Gastroesophageal sphincter (tissue), 3 donors: ENCODE data around the gene SORCS1.

ENCODE experiments used
- EP300 ChIP-seq: sonication (generic); formaldehyde crosslinking; IDR thresholded peaks from one replicate; pipeline ENCODE4 v1.6.1; 2017; ENCODE audit warnings: antibody characterized with exemption, mild to moderate bottlenecking
- POLR2A ChIP-seq, 2 donors: fragments of 450-650 bp; IDR thresholded peaks; one replicate each; pipeline ENCODE4 v1.6.1; 2017; ENCODE audit warnings: antibody characterized with exemption in 2 of 2, mild to moderate bottlenecking in 2 of 2, moderate library complexity in 1 of 2
- POLR2AphosphoS5 ChIP-seq: sonication (generic); formaldehyde crosslinking; IDR thresholded peaks from one replicate; pipeline ENCODE4 v1.6.1; 2017; ENCODE audit warnings: antibody characterized with exemption
- TF ChIP-seq, protein P1 (sequence below), 4 experiments: fragments of 200-600 bp in 2 of 4; fragments of 450-650 bp in 2 of 4; sonication (generic) in 1 of 4; IDR thresholded peaks; one replicate each; pipeline ENCODE4 v1.5.1; 2017 to 2019; ENCODE audit warnings: antibody characterized with exemption in 4 of 4, mild to moderate bottlenecking in 2 of 4, moderate library complexity in 2 of 4

DNA sequence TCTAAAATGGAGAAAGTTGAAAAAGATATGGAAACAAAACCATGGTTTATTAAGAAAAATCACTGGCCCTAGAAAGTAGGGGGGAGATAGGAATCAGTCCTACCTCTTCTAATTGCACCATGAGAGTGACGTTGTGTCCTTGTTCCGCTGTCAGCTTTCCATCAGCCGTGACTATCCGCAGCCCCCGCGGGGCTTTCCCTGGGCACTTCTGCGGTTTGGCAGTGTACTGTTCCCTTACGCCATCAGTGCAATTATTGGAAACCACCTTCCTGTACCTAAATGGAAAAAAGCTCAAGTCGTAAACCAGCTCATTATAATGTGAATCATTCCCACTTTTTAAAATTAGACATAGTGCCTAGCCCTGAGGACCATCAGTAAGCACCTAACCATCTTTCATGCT lies 512.2 kb downstream of the SORCS1 start:
- TF ChIP-seq, protein P1, sequence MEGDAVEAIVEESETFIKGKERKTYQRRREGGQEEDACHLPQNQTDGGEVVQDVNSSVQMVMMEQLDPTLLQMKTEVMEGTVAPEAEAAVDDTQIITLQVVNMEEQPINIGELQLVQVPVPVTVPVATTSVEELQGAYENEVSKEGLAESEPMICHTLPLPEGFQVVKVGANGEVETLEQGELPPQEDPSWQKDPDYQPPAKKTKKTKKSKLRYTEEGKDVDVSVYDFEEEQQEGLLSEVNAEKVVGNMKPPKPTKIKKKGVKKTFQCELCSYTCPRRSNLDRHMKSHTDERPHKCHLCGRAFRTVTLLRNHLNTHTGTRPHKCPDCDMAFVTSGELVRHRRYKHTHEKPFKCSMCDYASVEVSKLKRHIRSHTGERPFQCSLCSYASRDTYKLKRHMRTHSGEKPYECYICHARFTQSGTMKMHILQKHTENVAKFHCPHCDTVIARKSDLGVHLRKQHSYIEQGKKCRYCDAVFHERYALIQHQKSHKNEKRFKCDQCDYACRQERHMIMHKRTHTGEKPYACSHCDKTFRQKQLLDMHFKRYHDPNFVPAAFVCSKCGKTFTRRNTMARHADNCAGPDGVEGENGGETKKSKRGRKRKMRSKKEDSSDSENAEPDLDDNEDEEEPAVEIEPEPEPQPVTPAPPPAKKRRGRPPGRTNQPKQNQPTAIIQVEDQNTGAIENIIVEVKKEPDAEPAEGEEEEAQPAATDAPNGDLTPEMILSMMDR (IDR thresholded peaks at IDR 0.05) = no peak
- no peak for TF ChIP-seq POLR2A (IDR thresholded peaks at IDR 0.05)
- no peak for TF ChIP-seq POLR2AphosphoS5
- TF ChIP-seq EP300 = no peak
